Measurements from ENCODE around the gene SP140.
"Not testable (repeated sequence)": the region's sequence is repeated elsewhere in the genome, so short reads cannot be mapped to it uniquely, and the experiment has no call there.

SP140 gene

DNA sequence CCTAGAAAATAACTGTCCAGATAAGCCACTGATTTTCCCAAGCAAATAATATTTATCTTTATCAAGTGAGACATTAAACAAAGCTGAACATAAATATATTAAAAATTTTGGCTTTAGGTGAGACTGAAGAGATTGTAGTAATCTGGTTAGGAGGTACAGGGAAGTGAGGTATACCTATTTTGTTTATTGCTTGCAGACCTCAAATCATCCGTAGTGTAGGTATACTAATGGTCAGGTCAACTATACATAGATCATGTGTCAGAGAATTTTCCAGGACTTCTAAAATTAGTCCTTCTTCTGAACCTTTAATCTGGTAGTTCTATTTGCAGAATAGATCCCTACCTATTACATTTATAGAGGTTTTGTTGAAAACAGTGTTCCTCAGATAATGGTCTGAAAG is 41.5 kb downstream of the SP140 start:
- TF ChIP-seq CTCF (IDR thresholded peaks at IDR 0.05): no peak
- intact Hi-C loops (cut with DNase I; ENCODE audit: low total_unique reads): no loop called here
- DNase-seq: no peak
- no peaks in the 10 kb centered on the region for H3K4me1 ChIP-seq
- H3K4me3 ChIP-seq: no peak overlapping the region
- H3K36me3 ChIP-seq: no peaks in the 10 kb centered on the region
- H3K27ac ChIP-seq: no peak overlapping the region
- H3K27me3 ChIP-seq: no peaks in the 10 kb centered on the region
- H3K9me3 ChIP-seq: no peaks in the 10 kb centered on the region

GRCh38 chr2:230267556-230267955 is 42.0 kb downstream of the SP140 start:
- intact Hi-C loops (cut with DNase I; ENCODE audit: low total_unique reads): no loop called here
- no peak overlapping the region for H3K27ac ChIP-seq
- no peak for TF ChIP-seq CTCF (IDR thresholded peaks at IDR 0.05)
- no peaks in the 10 kb centered on the region for H3K4me1 ChIP-seq
- no peak overlapping the region for H3K4me3 ChIP-seq
- H3K36me3 ChIP-seq: no peaks in the 10 kb centered on the region
- no peaks in the 10 kb centered on the region for H3K9me3 ChIP-seq
- H3K27me3 ChIP-seq: no peaks in the 10 kb centered on the region
- no peak for DNase-seq

DNA sequence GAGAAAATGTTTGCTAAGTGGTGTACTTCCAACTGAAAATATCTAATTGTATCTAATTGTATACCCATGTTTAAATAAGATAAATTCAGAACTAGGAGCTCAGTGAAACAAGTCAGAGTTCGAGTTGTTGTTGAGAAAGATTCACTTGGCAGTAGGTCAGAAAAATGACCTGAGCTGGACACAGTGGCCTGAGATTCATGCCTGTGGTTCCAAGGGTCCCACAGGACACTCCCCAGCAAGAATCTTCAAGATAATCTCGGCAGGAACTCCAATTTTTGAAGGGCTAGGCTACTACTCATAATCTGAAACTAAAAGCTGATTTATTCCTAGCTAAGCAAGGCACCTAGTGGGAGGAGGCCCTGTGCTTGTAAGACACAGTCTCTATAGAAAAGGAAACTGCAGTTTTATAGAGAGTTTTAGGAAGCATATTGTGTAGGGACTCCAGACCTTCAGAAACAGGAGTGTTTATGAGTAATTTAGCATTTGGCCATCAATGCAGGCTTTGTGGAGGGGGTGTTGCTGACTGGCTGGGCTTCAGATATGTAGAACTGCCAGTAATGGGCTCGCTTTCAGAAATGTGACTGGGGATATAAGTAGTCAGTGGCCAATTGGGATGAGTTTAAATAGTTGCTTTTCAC is 43.2 kb downstream of the SP140 start:
- TF ChIP-seq CTCF (IDR thresholded peaks at IDR 0.05): no peak
- H3K4me3 ChIP-seq: no peak overlapping the region
- H3K27me3 ChIP-seq: no peaks in the 10 kb centered on the region
- DNase-seq: no peak
- intact Hi-C loops (cut with DNase I; ENCODE audit: low total_unique reads): no loop called here
- H3K36me3 ChIP-seq: no peaks in the 10 kb centered on the region
- H3K9me3 ChIP-seq: no peaks in the 10 kb centered on the region
- no peak overlapping the region for H3K27ac ChIP-seq
- no peaks in the 10 kb centered on the region for H3K4me1 ChIP-seq

- no peak overlapping the region for H3K4me3 ChIP-seq
- TF ChIP-seq CTCF (IDR thresholded peaks at IDR 0.05): no peak
- no peaks in the 10 kb centered on the region for H3K27me3 ChIP-seq
- no peaks in the 10 kb centered on the region for H3K36me3 ChIP-seq
- no peaks in the 10 kb centered on the region for H3K4me1 ChIP-seq
- no peaks in the 10 kb centered on the region for H3K9me3 ChIP-seq
- intact Hi-C loops (cut with DNase I; ENCODE audit: low total_unique reads): no loop called here
- DNase-seq: no peak
- no peak overlapping the region for H3K27ac ChIP-seq
Measured at GRCh38 chr2:230269715-230270114, 44.2 kb downstream of the SP140 start.

DNA sequence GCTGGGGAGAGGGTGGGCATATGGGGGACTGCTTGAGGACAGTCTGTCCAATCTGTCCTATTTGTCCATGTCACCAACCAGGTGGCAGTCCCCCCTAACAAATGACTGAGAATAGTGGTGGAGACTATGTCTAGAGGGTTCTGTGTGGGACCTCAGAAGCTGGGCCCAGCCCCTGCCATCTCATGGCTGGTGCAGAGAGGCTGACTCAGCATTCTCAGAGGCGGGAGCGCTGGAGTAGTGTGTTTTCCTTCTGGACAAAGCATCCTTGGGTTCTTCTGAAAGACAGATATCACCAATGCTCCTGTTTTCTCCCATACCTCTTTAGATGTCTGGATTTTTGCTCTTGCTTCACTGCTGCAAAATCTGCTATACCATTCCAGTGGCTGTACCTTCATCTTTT is 57.4 kb downstream of the SP140 start:
- DNase-seq: no peak
- Histone ChIP-seq H3K4me3 (no peak overlapping the region), H3K36me3 (no peaks in the 10 kb centered on the region), H3K27me3 (no peaks in the 10 kb centered on the region), H3K4me1 (no peaks in the 10 kb centered on the region), H3K9me3 (no peaks in the 10 kb centered on the region), H3K27ac (no peak overlapping the region)
- TF ChIP-seq CTCF (IDR thresholded peaks at IDR 0.05): no peak
- intact Hi-C loops (cut with DNase I; ENCODE audit: low total_unique reads): no loop called here

- Histone ChIP-seq H3K27ac (no peak overlapping the region), H3K36me3 (no peaks in the 10 kb centered on the region), H3K9me3 (no peaks in the 10 kb centered on the region), H3K4me1 (no peaks in the 10 kb centered on the region), H3K27me3 (no peaks in the 10 kb centered on the region), H3K4me3 (no peak overlapping the region)
- no peak for DNase-seq
- intact Hi-C loops (cut with DNase I; ENCODE audit: low total_unique reads): no loop called here
- no peak for TF ChIP-seq CTCF (IDR thresholded peaks at IDR 0.05)
Measured at GRCh38 chr2:230286048-230286447, 60.5 kb downstream of the SP140 start.

DNA sequence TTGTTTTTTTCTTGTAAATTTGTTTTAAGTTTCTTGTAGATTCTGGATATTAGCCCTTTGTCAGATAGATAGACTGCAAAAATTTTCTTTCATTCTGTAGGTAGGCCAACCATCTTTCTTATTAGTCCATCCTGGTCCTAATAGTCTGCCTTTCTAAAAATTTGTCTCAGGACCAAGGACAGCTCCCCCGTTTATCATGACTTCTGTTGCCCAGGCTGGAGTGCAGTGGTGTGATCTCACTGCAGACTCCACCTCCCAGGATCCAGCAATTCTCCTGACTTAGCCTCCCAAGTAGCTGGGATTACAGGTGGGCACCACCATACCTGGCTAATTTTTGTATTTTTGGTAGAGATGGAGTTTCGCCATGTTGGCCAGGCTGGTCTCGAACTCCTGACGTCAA is 63.8 kb downstream of the SP140 start:
- H3K27me3 ChIP-seq; H3K9me3 ChIP-seq; DNase-seq; H3K4me1 ChIP-seq; intact Hi-C loops (cut with DNase I; ENCODE audit: low total_unique reads); H3K36me3 ChIP-seq; H3K4me3 ChIP-seq; H3K27ac ChIP-seq: not testable (repeated sequence)

All from tibial artery (tissue), 4 donors.